ENCODE data around the gene MTM1.

The MTM1 gene

DNA sequence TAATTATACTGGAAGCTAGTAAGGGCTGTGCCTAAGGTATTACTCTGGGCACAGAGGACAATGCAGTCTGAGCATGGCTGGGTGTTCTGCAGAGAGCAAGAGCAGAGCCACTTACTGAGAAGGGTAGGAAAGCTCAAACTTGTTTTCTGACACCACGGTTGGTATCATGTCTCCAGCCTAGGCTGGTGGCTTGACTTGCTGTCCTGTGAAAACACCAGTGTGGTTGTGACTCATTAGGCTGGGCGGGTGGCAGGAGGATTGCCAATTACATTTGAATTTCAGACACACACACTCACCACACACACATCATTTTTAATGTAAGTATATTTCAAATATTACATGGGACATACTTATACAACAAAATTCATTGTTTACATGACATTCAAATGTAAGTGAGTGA, 19.7 kb upstream of the MTM1 start:
- no peak for DNase-seq (ENCODE audit: low read depth)

- DNase-seq (ENCODE audit: low read depth): no peak
Measured at GRCh38 chrX:150551963-150552362, 16.5 kb upstream of the MTM1 start.

GRCh38 chrX:150558424-150558823, 10.0 kb upstream of the MTM1 start:
- no peak for DNase-seq (ENCODE audit: low read depth)

DNA sequence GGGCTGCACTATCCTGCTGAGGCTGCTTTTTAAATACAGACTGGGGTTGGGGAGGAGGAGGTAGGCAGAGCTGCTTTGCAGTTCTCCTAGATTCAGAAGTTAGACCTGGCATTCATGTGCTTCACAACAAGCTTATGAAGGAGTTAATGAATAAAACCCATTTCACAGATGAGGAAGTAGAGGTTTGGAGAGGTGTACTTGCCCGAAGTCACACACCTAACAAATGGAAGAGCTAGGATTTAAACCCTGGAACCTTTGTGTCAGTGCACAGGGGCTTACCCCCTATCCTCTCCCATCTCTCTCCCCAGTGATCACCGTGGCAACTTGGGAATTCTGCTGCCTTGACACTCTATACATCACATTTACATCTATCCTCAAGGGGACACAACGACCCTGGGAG, 3.6 kb upstream of the MTM1 start:
- no peak for DNase-seq (ENCODE audit: low read depth)

DNA sequence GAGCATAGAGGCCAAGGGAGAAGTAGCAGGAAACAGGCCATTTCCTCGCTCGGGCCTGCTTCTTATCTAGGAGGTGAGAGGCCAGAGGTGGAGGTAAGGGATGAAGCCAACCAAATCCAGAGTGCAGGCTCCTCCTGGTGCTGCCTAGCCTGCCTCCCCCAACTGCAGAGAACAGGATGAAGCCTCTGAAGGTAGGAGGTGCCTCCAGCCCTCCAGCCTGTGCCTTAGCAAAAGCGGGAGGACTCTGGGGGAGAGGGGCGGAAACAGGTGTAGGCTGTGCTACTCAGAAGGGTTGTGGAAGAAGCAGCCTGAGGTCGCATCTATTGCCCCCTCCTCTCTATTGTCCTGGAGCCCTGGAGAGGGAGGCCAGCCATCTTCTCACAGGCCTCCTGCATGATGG, 2.9 kb upstream of the MTM1 start:
- no peak for DNase-seq (ENCODE audit: low read depth)

DNA sequence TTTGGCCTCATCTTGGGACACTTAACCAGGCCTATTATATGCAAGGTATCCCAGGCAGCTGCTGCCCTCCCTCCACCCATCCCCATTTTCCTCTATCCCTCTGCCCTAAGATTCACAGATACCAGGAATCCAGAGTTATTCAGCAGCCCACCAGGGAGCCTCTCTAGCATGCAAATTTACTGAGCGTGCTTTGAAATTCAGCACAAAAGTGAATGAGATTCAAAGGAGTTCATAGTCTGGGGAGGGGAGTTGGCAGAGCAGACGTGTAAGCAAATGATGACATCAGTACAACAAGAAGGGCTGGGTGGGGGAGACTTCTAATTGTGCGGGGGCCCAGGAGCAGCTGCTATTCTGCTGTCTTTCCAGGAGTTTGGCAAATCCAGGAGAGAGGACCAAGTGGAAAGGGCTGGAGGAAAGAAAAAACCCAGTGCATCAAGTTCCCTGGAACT, 1.7 kb upstream of the MTM1 start:
- DNase-seq (ENCODE audit: low read depth): no peak

DNA sequence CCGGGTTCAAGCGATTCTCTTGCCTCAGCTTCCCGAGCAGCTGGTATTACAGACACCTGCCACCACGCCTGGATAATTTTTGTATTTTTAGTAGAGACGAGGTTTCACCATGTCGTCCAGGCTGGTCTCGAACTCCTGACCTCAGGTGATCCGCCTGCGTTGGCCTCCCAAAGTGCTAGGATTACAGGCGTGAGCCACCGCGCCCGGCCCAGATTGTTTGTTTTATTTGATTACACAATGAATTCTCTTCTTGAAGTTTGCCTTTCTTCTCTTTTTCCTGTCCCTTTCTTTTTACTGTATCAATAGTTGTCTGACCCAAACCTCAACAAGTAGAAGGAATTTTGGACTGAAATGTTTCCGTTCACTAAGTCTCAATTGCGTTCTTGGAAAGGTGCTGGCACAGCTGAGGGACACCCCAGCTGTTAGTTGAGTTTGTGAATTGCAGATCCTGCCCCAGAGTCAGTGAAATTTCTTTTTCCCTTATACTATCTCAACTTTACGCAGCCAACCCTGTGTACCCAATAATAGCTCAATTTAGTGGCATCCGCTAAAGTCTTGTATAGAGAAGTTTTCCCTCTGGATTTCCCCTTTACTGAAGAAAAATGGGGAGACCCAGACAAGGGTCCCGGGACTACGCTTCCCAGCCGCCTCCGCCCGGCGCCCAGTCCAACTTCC, 639 bp upstream of the MTM1 start:
- no peak for DNase-seq (ENCODE audit: low read depth)

- DNase-seq (ENCODE audit: low read depth): no peak
Measured at GRCh38 chrX:150569155-150569477, 695 bp downstream of the MTM1 start.

DNA sequence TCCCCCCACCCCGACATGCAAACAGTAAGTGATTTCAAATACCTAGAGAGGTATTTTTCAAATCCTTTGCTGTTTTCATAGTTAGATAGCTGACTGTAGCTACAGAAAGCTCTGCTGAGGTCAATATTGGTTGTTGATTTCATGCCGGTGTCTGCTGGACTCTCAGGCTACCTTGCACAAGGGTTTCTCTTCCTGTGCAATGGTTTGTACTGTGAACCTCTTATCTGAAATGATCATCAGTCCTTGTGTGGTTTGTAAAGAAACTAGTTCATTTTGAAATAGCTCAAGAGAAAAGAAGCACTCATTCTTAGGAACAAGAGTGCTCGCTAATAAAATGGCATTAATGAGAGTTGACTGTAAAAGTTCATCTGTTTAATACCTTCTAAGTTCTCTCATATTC, 2.1 kb downstream of the MTM1 start:
- no peak for DNase-seq (ENCODE audit: low read depth)

GRCh38 chrX:150572206-150572605, 3.8 kb downstream of the MTM1 start:
- DNase-seq (ENCODE audit: low read depth): no peak

DNA sequence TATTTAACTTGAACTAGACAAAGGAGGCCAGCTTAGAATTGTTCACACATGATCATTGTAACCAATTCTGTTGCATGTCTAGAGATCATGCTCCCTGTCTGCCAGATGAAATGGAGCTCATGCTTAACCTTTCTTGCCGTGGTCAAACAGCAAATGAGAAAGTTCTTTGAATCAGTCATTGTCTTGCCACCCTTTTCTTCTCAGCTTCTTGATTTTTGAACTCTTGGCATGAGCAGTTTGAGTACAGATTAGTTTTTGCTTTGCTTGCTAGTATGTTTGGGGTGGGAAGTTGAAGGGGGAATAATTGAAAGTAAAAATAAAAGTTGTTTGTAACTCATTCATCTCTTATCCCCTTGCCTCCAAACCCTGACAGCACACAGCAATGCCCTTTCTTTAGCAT, 4.7 kb downstream of the MTM1 start:
- no peak for DNase-seq (ENCODE audit: low read depth)

GRCh38 chrX:150573702-150574101, 5.3 kb downstream of the MTM1 start:
- DNase-seq (ENCODE audit: low read depth): no peak

DNA sequence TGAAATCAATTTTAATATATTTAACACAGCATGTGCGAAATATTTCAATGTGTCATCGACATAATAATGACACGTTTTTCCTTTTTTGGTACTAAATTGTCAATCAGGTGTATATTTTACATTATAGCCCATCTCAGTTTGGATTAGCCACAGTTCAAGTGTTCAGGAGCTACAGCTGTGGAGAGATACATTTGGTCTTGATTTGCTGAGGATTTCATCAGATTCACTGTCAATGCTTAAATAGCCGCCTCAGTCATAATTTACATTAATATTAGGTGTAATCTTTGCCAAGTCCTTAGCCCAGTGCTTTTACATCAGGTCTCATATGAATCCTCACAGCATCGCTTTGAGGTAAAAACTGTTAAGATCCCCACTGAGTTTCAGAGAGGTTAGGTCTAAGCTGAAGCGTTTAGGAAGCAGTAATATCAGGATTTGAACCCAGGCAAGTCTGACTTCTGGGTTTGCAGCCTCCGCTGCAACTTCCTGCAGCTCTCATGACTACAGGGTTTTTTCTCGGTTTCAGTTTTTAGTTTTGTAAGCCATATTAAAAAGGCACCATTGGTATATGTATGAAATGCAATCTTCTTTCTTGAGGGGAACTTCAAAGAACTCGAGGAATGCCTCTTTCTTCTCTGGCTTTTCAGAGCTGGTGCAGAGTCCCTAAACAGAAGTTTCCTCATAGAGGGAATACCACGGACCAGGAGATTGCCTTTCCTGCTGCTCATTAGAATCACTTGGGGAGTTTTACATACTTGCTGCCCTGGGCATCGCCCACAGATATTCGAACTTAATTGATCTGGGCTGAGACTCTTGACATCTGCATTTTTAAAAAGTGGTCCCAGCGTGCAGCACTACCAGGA, 6.4 kb downstream of the MTM1 start:
- DNase-seq (ENCODE audit: low read depth): peak; percentile 9

DNA sequence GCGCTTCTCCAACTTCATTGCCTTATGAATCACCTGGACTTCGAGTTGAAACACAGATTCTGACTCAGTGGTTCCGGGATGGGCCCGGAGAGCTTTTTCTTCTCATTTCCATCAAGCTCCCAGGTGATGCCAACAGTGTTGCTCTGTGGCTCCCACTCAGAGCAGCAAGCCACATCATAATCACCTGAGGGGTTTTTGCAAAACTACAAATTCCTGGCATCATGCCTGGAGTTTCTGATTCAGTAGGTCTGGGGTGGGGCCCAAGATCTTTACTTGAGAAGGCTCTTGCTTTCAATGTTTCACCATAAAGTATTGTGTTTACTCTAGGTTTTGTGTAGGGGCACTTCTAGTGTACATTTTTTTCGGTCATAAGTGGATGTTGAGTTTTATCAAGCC, 7.0 kb downstream of the MTM1 start:
- peak; percentile 13 for DNase-seq (ENCODE audit: low read depth)

DNA sequence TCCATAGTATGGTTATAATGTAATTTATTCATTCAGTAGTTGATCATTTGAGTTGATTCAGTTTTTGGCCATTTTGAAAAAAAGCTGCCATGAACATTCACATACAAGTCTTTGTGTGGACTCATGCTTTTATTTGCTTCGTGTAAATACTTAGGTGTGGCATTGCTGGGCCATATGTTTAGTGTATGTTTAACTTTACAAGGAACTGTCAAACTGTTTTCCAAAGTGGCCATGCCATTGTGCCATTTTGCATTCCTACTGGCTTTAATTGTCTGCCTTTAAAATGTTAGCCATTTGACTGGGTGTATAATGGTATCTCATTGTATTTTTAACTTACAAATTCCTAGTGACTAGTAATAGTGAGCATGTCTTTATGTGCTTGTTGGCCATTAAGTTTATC, 8.8 kb downstream of the MTM1 start:
- no peak for DNase-seq (ENCODE audit: low read depth)

GRCh38 chrX:150581093-150581775, 12.8 kb downstream of the MTM1 start:
- peak; percentile 24 for DNase-seq (ENCODE audit: low read depth)

DNA sequence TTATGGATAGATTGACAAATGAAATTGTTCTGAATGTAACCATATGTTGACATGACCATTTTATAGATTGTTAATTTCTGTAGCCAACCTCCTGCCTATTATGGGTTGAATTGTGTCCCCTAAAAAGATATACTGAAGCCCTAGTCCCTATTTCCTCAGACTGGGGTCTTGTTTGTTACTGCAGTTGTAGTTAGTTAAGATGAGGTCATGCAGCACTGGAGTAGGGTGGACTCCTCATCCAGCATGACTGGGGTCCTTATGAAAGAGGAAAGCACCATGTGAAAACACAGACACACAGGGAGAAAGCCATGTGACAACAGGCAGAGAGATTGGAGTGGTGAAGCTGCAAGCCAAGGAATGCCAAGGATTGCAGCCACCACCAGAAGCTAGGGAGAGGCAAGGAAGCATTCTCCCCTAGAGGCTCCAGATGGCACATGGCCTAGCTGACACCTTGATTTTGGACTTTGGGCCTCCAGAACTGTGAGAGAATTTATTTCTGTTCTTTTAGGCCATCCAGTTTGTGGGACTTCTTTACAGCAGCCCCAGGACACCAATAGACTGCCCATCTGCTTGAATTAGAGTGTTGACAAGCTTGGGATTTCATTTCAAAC, 14.0 kb downstream of the MTM1 start:
- no peak for DNase-seq (ENCODE audit: low read depth)

GRCh38 chrX:150587585-150588503, 19.4 kb downstream of the MTM1 start:
- peak; percentile 6 for DNase-seq (ENCODE audit: low read depth)

- DNase-seq (ENCODE audit: low read depth): no peak
Measured at GRCh38 chrX:150594584-150594983, 26.2 kb downstream of the MTM1 start.

DNA sequence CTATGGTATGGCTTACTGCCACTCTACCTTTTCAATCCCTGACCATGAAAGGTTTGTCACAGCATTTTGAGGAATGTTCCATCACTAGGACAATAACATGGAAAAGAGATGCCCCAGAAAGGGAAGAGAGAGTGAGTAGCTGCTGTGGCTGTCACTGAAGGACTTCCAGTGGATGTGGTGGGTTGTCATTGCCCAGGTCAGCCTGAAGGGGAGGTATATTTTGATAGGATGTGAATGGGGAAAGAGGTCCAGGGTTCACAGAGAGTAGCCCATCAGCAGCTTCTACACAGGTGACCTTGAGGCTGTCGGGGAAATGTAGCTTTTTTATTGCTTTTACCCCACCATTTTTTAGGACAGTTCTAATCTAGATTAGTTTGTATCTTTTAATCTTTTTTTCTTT, 30.8 kb downstream of the MTM1 start:
- no peak for DNase-seq (ENCODE audit: low read depth)

DNA sequence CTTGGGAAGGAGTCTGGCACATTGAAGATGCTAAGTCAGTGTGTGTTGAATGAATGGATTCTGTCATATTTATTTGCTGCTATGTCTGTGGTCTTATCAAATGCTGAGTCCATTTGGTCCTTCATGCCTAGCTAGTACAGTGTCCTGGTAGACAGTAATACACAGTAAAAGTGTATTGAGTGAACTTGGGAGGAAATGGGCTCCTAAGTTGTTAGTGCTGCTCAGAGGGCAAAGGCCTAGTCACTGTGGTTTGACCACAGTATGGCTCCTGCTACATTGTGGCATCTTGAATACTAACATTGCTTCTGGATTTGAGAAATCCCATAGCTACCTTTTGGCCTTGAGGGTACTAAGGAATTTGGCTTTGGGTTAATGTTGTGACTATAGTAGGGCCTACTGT, 33.9 kb downstream of the MTM1 start:
- no peak for DNase-seq (ENCODE audit: low read depth)

- no peak for DNase-seq (ENCODE audit: low read depth)
Measured at GRCh38 chrX:150602743-150603142, 34.3 kb downstream of the MTM1 start.

All from fibroblast of the conjunctiva (primary cell).